Activated CD8-positive, alpha-beta memory T cell treated with anti-CD3 and anti-CD28 coated beads, Interleukin-2, amount 50 U/mL, for 4 hours (primary cell): ENCODE measurements around the gene TGFBRAP1.

Experiments
- DNase-seq: peaks from one replicate; pipeline ENCODE4 v3.0.0-alpha.2; 2020

The TGFBRAP1 gene

DNA sequence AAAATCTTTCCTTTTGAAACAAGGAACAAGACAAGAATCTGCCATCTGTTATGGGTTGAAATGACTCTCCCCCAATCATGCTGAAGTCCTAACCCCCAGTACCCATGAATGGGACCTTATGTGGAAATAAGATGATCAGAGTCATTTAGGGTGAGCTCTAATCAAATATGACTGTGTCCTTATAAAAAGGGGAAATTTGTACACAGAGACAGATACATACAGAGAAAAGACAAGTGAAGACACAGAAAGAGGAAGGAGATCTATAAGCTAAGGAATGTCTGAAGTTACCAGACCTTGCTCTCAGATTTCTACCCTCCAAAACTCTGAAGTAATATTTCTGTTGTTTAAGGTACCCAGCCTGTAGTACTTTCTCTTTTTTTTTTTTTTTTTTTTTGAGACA is 15.7 kb downstream of the TGFBRAP1 start:
- DNase-seq: no peak

GRCh38 chr2:105309147-105309545 is 20.4 kb downstream of the TGFBRAP1 start:
- no peak for DNase-seq

GRCh38 chr2:105308382-105309146 is 21.0 kb downstream of the TGFBRAP1 start:
- DNase-seq: no peak

GRCh38 chr2:105307962-105308361 is 21.6 kb downstream of the TGFBRAP1 start:
- no peak for DNase-seq

DNA sequence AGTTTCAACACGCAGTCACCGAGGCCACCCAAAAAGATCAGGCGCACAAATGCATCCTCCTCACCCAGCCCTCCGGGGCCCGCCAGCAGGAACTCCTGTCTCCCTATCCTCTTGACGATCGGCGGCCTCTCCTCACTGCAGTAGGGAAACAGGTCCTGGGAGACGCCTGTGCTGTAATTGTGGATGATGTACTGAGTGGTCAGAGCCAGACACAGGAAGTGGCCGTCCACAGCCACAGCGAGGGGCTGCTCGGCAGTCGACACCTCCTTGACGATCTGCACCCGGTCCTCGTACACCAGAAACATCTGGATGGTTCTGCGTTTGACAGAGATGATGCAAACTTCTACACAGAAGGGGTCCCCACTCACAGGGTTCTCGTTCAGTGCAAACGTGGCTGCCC is 22.0 kb downstream of the TGFBRAP1 start:
- no peak for DNase-seq

- DNase-seq: no peak
Observed at GRCh38 chr2:105307146-105307545, 22.4 kb downstream of the TGFBRAP1 start.

DNA sequence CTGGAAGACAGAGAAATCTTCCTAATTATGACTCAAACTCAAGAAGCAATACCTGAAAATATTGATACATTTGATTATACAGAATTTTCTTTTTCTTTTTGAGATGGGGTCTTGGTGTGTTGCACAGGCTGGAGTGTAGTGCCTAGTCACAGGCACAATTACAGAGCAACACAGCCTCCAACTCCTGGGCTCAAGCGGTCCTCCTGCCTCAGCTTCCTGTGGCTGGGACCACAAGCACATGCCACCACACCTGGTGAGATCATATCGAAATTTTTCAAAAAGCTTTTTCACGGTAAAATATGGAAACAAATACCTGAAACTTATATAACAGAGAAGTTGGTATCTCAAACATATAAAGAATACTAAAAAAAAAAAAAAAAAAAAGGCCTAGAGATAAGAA is 27.9 kb downstream of the TGFBRAP1 start:
- no peak for DNase-seq

DNA sequence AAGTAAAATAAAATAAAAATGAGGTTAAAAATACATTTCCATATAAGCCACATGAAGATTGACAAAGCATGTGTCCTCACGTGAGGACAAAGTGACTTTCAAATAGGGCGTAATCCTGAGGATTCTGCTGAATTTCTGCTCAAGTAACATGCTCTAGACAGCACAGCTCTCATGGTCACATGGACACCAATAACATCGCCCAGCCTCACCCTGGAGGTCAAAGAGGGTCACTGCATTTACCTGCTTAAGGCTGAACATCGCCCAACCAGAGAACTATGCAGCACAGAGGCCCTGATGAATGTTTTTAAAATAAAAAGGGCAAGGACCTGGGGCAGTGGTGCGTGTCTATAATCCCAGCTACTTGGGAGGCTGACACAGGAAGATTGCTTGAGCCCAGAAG is 30.2 kb downstream of the TGFBRAP1 start:
- DNase-seq: no peak

DNA sequence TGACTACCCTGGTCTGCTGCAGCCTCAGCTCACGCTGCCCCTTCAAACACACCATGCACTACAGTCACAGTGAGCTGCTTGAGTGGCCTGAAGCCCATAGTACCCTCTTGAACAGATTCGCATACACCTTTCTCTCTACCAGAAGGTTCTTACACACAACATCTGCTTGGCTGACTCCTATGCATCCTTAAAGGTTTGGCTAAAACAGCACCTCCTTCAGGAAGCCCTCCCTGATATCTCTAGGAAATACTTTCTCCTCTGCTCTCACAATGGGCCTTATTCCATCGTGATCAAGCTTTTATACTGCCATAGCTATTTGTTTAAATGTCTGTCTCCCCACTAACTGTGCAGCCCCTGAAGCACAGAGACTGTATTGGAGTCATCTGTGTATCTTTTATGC is 31.5 kb downstream of the TGFBRAP1 start:
- DNase-seq: no peak

DNA sequence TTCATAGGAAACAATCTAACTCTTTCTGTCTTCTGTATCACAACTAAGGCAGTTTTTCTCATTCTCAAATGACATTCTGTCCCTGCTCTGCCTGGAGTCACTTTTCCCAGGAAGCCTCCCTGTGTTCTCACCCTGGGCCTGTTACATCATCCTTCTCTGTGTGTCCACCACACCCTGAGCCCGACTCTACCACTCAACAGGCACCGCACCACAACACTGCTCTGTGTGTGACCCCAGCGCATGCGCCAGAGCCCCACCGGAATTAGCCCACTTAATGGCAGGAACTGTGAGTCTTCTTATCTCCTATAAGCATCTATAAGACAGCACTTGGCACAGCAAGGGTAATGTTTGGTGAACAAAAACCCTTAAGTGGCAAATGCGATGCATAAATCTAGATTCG is 32.3 kb downstream of the TGFBRAP1 start:
- DNase-seq: no peak

- DNase-seq: no peak
Observed at GRCh38 chr2:105296017-105296611, 33.4 kb downstream of the TGFBRAP1 start.

DNA sequence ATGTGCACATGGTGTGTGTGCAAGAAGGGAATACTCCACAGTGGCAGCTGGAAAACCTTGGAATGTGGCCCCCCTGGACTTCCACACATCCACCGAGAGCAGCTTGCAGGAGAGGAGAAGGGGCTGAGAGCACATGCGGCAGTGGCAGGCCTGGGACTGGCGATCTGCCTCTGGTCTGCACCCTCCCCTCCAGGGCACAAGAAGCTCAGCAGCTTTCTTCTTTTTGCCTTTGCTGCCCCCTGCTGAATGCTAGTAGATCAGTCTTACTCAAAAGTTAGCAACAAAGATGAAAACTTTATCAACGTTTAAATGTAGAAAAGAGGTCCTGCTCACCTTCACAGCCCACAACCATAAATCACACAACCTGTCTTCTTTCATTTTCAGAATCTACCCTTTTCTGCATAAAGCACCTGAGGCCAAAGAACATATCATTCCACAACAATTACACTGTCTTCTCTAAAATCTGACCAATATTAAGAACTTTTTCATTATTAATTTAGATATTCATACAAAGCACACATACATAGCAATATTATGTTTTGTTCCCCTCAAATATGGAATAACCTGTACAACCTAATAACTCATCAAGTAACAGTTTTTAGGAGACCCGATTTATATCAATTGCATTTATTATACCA is 34.6 kb downstream of the TGFBRAP1 start:
- DNase-seq: no peak

GRCh38 chr2:105294046-105294445 is 35.5 kb downstream of the TGFBRAP1 start:
- no peak for DNase-seq

- no peak for DNase-seq
Observed at GRCh38 chr2:105291981-105292380, 37.6 kb downstream of the TGFBRAP1 start.

DNA sequence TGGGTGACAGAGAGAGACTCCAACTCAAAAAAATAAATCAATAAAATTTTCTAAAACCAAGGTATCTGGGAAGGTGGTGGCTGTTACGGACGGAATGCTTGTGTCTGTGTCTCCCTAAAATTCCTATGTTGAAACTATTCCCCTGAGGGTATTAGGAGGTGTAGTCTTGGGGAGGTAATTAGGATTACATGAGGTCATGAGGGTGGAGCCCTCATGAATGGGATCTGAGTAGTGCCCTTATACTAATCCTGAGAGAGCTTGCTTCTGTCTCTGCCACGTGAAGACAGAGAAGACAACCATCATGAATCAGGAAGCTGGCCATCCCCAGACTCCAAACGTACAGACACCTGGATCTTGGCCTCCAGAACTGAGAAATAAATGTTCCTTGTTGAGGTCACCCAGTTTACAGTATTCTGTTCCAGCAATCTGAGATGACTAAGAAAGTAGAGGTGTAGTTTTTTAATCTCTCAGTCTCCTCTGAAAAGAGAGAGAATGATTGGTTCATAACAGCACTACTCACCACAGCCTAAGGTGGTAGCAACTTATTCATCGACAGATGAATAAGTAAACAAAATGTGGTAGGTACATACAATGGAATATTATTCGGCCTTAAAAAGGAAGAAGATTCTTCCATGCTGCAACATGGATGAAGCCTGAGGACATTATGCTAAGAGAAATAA is 38.4 kb downstream of the TGFBRAP1 start:
- no peak for DNase-seq

GRCh38 chr2:105288133-105288532 is 41.4 kb downstream of the TGFBRAP1 start:
- DNase-seq: no peak

GRCh38 chr2:105287692-105288091 is 41.8 kb downstream of the TGFBRAP1 start:
- no peak for DNase-seq

- no peak for DNase-seq
Observed at GRCh38 chr2:105283532-105283931, 46.0 kb downstream of the TGFBRAP1 start.

GRCh38 chr2:105280281-105280680 is 49.3 kb downstream of the TGFBRAP1 start:
- DNase-seq: no peak

DNA sequence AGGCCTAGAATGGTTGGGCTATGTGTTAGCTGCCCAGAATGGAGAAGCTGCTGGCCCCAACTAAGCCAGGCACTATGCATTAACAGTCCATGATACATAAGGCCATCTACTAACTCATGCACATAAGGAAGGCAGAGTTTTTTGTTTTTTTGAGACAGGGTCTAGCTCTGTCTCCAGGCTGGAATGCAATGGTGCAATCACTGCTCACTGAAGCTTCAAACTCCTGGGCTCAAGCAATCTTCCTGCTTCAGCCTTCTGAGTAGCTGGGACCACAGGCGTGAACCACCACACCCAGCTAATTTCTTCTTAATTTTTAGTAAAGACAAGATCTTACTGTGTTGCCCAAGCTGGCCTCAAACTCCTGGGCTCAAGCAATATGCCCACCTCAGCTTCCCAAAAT is 50.4 kb downstream of the TGFBRAP1 start:
- DNase-seq: no peak

GRCh38 chr2:105278654-105279053 is 50.9 kb downstream of the TGFBRAP1 start:
- no peak for DNase-seq

DNA sequence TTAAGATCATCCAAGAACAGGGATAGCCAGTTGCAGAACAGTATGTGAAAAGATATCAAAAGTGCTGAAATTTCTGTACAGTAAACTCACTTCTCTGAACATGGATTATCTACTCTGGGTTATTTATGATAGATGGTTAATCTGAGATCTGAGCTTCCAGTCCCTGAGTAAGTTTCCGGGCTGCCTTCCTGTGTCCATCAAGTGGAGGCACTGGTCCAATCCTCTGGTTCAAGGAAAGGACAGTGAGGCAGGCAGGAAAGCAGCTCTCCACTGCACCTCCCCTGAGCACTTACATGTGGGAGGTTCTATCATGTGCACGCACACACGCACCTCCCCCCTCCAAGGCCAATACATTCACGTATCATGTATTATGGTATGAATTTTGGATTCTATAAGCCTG is 55.5 kb downstream of the TGFBRAP1 start:
- DNase-seq: no peak

DNA sequence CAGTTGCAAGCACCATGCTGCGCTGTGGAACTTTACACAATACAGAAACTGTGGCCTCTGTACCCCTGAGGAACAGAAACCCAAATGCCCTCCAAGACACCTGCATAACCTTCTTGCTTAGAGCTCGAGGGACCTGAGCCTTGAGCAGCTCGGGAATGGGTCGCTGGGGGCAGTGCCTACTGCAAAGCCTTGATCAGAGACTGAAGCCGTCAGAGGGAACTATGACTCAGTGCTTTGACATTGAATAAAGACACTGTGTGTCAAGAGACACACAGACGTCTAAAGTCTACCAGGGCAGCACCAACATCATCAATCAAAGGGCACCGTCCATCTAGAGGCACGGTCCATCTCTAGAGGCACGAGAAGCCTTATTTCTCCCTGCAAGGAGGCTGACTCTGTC is 57.4 kb downstream of the TGFBRAP1 start:
- DNase-seq: no peak
